Pancreas (tissue), 10 donors: ENCODE results near the gene HOXC9. TPM values are rescaled to one million over a fixed set of nuclear protein-coding genes. Genes with fewer than 3 reads are reported as not detected.

ENCODE experiments used
- ATAC-seq, 4 donors: fragments of 200-7000 bp; cut with Tn5 transposase; one replicate each; pipeline versions ENCODE4 v1.8.0 to v1.9.1; 2020; ENCODE audit warnings: mild to moderate bottlenecking in 4 of 4, moderate library complexity in 4 of 4
- DNase-seq, 6 donors: peaks; one replicate each; pipeline ENCODE4 v3.0.0-alpha.2; 2020
- FAIRE-seq: peaks from 2 replicates; lab custom pipeline; 2012; peaks lifted over from hg19 to GRCh38; lab: Jason Lieb, UNC
- H3K27ac ChIP-seq, 4 donors: fragments of 200-600 bp; sonication (generic); 1 replicate in 3 of 4; 2 replicates in 1 of 4; pipeline versions ENCODE4 v1.5.0 to v1.8.0; 2020
- H3K27me3 ChIP-seq, 4 donors: fragments of 200-600 bp; one replicate each; pipeline ENCODE4 v1.8.0; 2021
- H3K36me3 ChIP-seq, 3 donors: fragments of 200-600 bp; sonication (generic) in 1 of 3; one replicate each; pipeline versions ENCODE4 v1.5.0 to v1.8.0; 2020 to 2021
- H3K4me1 ChIP-seq, 3 donors: fragments of 200-600 bp; one replicate each; pipeline ENCODE4 v1.8.0; 2021
- H3K4me3 ChIP-seq, 4 donors: fragments of 200-600 bp; sonication (generic) in 2 of 4; one replicate each; pipeline versions ENCODE4 v1.5.0 to v1.8.0; 2020 to 2021
- H3K9me3 ChIP-seq, 4 donors: fragments of 200-600 bp; one replicate each; pipeline ENCODE4 v1.8.0; 2021
- CTCF ChIP-seq, 4 donors: fragments of 200-600 bp; sonication (generic) in 3 of 4; IDR thresholded peaks; one replicate each; pipeline versions ENCODE4 v1.5.0 to v1.8.0; 2021; ENCODE audit warnings: antibody characterized with exemption in 4 of 4
- WGBS, 2 donors: extraction: QIAGEN DNeasy Blood & Tissue Kit; methylation state at CpG; one replicate each; pipeline ENCODE4 v1.1.7; 2013; 5-methylcytosine and 5-hydroxymethylcytosine counted together
- intact Hi-C, 3 donors: fragments of 100-400 bp; cut with DNase I; formaldehyde crosslinking; loops; one replicate each; pipeline versions ENCODE4 v1.11.1 to v1.14.2; 2022
- polyA plus RNA-seq, 2 donors: library from polyadenylated mRNA; stranded (reverse); fragments of 200-250 nt; gene quantifications; one replicate each; pipeline ENCODE4 v1.2.3, GENCODE V29; 2013
- total RNA-seq, 6 donors: library from RNA; stranded (reverse); fragmentation: NEBNext Ultra II Directional in 4 of 6; extraction: Animal tissue kit (Norgen Biotek cat#: 25700) in 4 of 6; gene quantifications; one replicate each; pipeline versions ENCODE4 v1.2.1 to v1.2.4, GENCODE V29; 2021 to 2023
- donor health status: healthy with polysubstance abuse.
- donor health status: DM: no; HTN: no; CAD: no; lungs with moderate emphysema.
- donor health status: DM: no; HTN: no; CAD: no.
- donor health status: control.
- donor health status: control.
- donor health status: Bipolar disorder and iron deficiency.
- donor health status: DM: yes; HTN: yes; CAD: no.
- donor health status: DM: no; HTN: no; CAD: no.
- donor health status: DM: no; HTN: no; CAD: no.
- donor health status: DM: yes; HTN: yes; CAD: no.

The HOXC9 gene
- total and polyA plus RNA-seq, 8 donors, result 0.19 to 0.27 (median 0.26) TPM; not detected in 5

GRCh38 chr12:53972722-53973235, 27.2 kb upstream of the HOXC9 start, which contains the start of gene HOXC11:
HOXC11 (plus strand) TSS chr12:53973126; CDS start chr12:53973242, 116 bp downstream.
- peaks cover 3 to 62% (median 13%) of the 10 kb centered on the region in 4 donors for H3K27me3 ChIP-seq
- no peaks in the 10 kb centered on the region for H3K36me3 ChIP-seq
- TF ChIP-seq CTCF (IDR thresholded peaks at IDR 0.05), result no peak
- no peaks in the 10 kb centered on the region for H3K9me3 ChIP-seq
- no peak within 1 kb of the TSS for H3K27ac ChIP-seq
- WGBS, 2 donors, result 7% methylated on average over 20 to 21 of the region's 21 CpGs
- peaks cover 3 to 9% (median 6%) of the 10 kb centered on the region in 3 donors for H3K4me1 ChIP-seq
- intact Hi-C loops, result no loop called here
- DNase-seq, result no peak
- peak within 1 kb of the TSS in 2 of 4 donors; percentile 27 to 47 for H3K4me3 ChIP-seq
- no peak for ATAC-seq
- FAIRE-seq, result no peak

GRCh38 chr12:53973236-53974042, 26.5 kb upstream of the HOXC9 start:
- WGBS, 2 donors, result 4 to 5% methylated on average over 65 to 71 of the region's 71 CpGs
- peaks cover 3 to 9% (median 6%) of the 10 kb centered on the region in 3 donors for H3K4me1 ChIP-seq
- peak; percentile 30 to 53 (median 37) for ATAC-seq
- H3K36me3 ChIP-seq, result no peaks in the 10 kb centered on the region
- H3K27me3 ChIP-seq, result peaks cover 3 to 65% (median 14%) of the 10 kb centered on the region in 4 donors
- intact Hi-C loops, result no loop called here
- no peak for TF ChIP-seq CTCF (IDR thresholded peaks at IDR 0.05)
- no peak overlapping the region for H3K27ac ChIP-seq
- peak in 1 of 6 donors; percentile 69 for DNase-seq
- H3K4me3 ChIP-seq, result peak overlapping the region in 2 of 4 donors; percentile 27 to 47
- no peak for FAIRE-seq
- no peaks in the 10 kb centered on the region for H3K9me3 ChIP-seq

GRCh38 chr12:53974084-53975063, 25.6 kb upstream of the HOXC9 start, which contains the start of gene HOTAIR:
HOTAIR (minus strand) TSS chr12:53974954.
- intact Hi-C loops, result no loop called here
- no peaks in the 10 kb centered on the region for H3K36me3 ChIP-seq
- peak within 1 kb of the TSS in 3 of 4 donors; percentile 24 to 47 (median 27) for H3K4me3 ChIP-seq
- H3K9me3 ChIP-seq, result no peaks in the 10 kb centered on the region
- no peak for TF ChIP-seq CTCF (IDR thresholded peaks at IDR 0.05)
- FAIRE-seq (no peak), ATAC-seq (peak; percentile 76 to 82 (median 80)), DNase-seq (peak in 3 of 6 donors; percentile 31 to 76 (median 75))
- no peak within 1 kb of the TSS for H3K27ac ChIP-seq
- peaks cover 3 to 67% (median 14%) of the 10 kb centered on the region in 4 donors for H3K27me3 ChIP-seq
- 2 to 3% methylated on average over 56 to 63 of the region's 63 CpGs for WGBS, 2 donors
- H3K4me1 ChIP-seq, result peaks cover 3 to 9% (median 6%) of the 10 kb centered on the region in 3 donors

- ATAC-seq, result no peak
- WGBS, 2 donors, result 4% methylated on average over 20 to 25 of the region's 25 CpGs
- no peak for FAIRE-seq
- Histone ChIP-seq H3K9me3 (no peaks in the 10 kb centered on the region), H3K36me3 (no peaks in the 10 kb centered on the region), H3K27ac (no peak overlapping the region), H3K4me3 (peak overlapping the region in 2 of 4 donors; percentile 27 to 47), H3K27me3 (peaks cover 1 to 60% (median 14%) of the 10 kb centered on the region in 4 donors), H3K4me1 (peaks cover 3 to 9% (median 6%) of the 10 kb centered on the region in 3 donors)
- DNase-seq, result no peak
- no peak for TF ChIP-seq CTCF (IDR thresholded peaks at IDR 0.05)
- intact Hi-C loops, result no loop called here
These were observed 24.9 kb upstream of the HOXC9 start for GRCh38 chr12:53975064-53975471.
